Measurements from ENCODE around the gene FAM228B.
"Not testable (repeated sequence)": the region's sequence is repeated elsewhere in the genome, so short reads cannot be mapped to it uniquely, and the experiment has no call there.

- not testable (repeated sequence) for TF ChIP-seq POLR2A (IDR thresholded peaks at IDR 0.05; ENCODE audit: extremely low read depth, insufficient read length); CTCF (IDR thresholded peaks at IDR 0.05; ENCODE audit: low read depth, low read length)
These were observed 28.0 kb upstream of the FAM228B start for GRCh38 chr2:24095171-24095677.

All from NB4 (cell line).